K562 (cell line): ENCODE results near the gene ACBD4. TPM values are rescaled to one million over a fixed set of nuclear protein-coding genes. Genes with fewer than 3 reads are reported as not detected.
A peak's percentile ranks its signal among the peaks of the same experiment; 100 is the strongest.

ENCODE experiments used
- ATAC-seq: fragments of 200-7000 bp; cut with Tn5 transposase; 3 replicates; pipeline ENCODE4 v1.9.1; 2020; ENCODE audit warnings: moderate library complexity
- BruUV-seq: library from RNA; stranded (reverse); fragments of 400-500 nt; replicated peaks from 2 replicates; lab custom pipeline; 2021; lab: Mats Ljungman, UMichigan
- CTCF ChIA-PET: fragments of 300-600 bp; formaldehyde crosslinking; extraction: SDS; loops from one replicate; lab custom pipeline; 2021; ENCODE audit warnings: low intra/inter-chr PET ratio; lab: Yijun Ruan, JAX
- POLR2A ChIA-PET: fragments of 300-600, 350-650 bp; sonication (Branson Sonifier 250); formaldehyde crosslinking; extraction: SDS; loops from one replicate; lab custom pipeline; 2021; ENCODE audit warnings: antibody characterized with exemption, inconsistent platforms; lab: Yijun Ruan, JAX
- DNase-seq, 4 experiments: peaks; one replicate each; pipeline versions ENCODE4 v3.0.0 to v3.0.0-alpha.2; 2011 to 2018; ENCODE audit warnings: low spot score in 3 of 4, mixed read lengths in 3 of 4; ENCODE audit errors: extremely low read depth in 1 of 4
- FAIRE-seq: peaks from 2 replicates; lab custom pipeline; 2011; peaks lifted over from hg19 to GRCh38; lab: Jason Lieb, UNC
- H2AFZ ChIP-seq: 2 replicates; pipeline ENCODE4 v1.6.0; 2011; ENCODE audit warnings: low read depth, low read length, control low read depth, inconsistent platforms
- H3K27ac ChIP-seq: fragments of 200-600 bp; 3 replicates; pipeline ENCODE4 v1.8.0; 2011; ENCODE audit warnings: low read depth, mild to moderate bottlenecking, control low read depth, inconsistent platforms, low read length, moderate library complexity, mixed read lengths; ENCODE audit errors: extremely low read depth
- H3K27me3 ChIP-seq, 2 experiments: fragments of 300-600 bp in 1 of 2; 2 replicates in 1 of 2; 3 replicates in 1 of 2; pipeline versions ENCODE4 v1.6.0 to v1.8.0; 2011; ENCODE audit warnings: inconsistent platforms in 2 of 2, low read length in 2 of 2, mild to moderate bottlenecking in 1 of 2, mixed read lengths in 1 of 2, moderate library complexity in 1 of 2; ENCODE audit not compliant: control insufficient read depth in 2 of 2, insufficient read depth in 2 of 2
- H3K36me3 ChIP-seq: fragments of 300-600 bp; 3 replicates; pipeline ENCODE4 v1.8.0; 2011; ENCODE audit warnings: mild to moderate bottlenecking, low read length, inconsistent platforms; ENCODE audit not compliant: control insufficient read depth, insufficient read depth
- H3K4me1 ChIP-seq, 2 experiments: fragments of 200-600 bp in 1 of 2; replicated peaks in 1 of 2; 2 replicates in 1 of 2; 3 replicates in 1 of 2; pipeline versions ENCODE4 v1.5.1 to v1.8.0; 2011; ENCODE audit warnings: inconsistent platforms in 2 of 2, low read length in 2 of 2, mild to moderate bottlenecking in 1 of 2, mixed read lengths in 1 of 2, moderate library complexity in 1 of 2; ENCODE audit not compliant: control insufficient read depth in 2 of 2, insufficient read depth in 2 of 2
- H3K4me2 ChIP-seq: 2 replicates; pipeline ENCODE4 v1.6.1; 2011; ENCODE audit warnings: low read length, control low read depth, inconsistent platforms, mixed read lengths; ENCODE audit not compliant: insufficient read depth
- H3K4me3 ChIP-seq: fragments of 200-600 bp; sonication (generic), shearing (Covaris generic); 2 replicates; pipeline ENCODE4 v1.5.1; 2016; ENCODE audit warnings: control low read depth, inconsistent platforms
- H3K79me2 ChIP-seq: fragments of 200-600 bp; 3 replicates; pipeline ENCODE4 v1.8.0; 2011; ENCODE audit warnings: low read length, inconsistent platforms; ENCODE audit not compliant: control insufficient read depth, insufficient read depth
- H3K9ac ChIP-seq, 2 experiments: 2 replicates each; pipeline versions ENCODE4 v1.6.0 to v1.6.1; 2011; ENCODE audit warnings: low read depth in 2 of 2, low read length in 2 of 2, control low read depth in 1 of 2, inconsistent platforms in 1 of 2, mild to moderate bottlenecking in 1 of 2, mixed read lengths in 1 of 2; ENCODE audit not compliant: insufficient read depth in 1 of 2
- H3K9me1 ChIP-seq: one replicate; pipeline ENCODE4 v1.6.0; 2011; ENCODE audit warnings: inconsistent platforms, mild to moderate bottlenecking, low read length, moderate library complexity; ENCODE audit not compliant: control insufficient read depth, insufficient read depth
- H3K9me3 ChIP-seq: replicated peaks from 2 replicates; pipeline ENCODE4 v1.5.1; 2011; ENCODE audit warnings: low read depth, low read length, inconsistent platforms; ENCODE audit not compliant: control insufficient read depth, insufficient read depth
- H4K20me1 ChIP-seq: replicated peaks from 2 replicates; pipeline ENCODE4 v1.6.1; 2011; ENCODE audit warnings: low read length, inconsistent platforms, mixed read lengths; ENCODE audit not compliant: control insufficient read depth, insufficient read depth
- BRCA1 ChIP-seq, 2 experiments: fragments of 450-650 bp in 1 of 2; sonication (generic) in 1 of 2; formaldehyde crosslinking in 1 of 2; IDR thresholded peaks; 2 replicates each; pipeline versions ENCODE4 v1.5.0 to v1.6.1; 2017 to 2020; ENCODE audit warnings: mild to moderate bottlenecking in 1 of 2, missing genetic modification reagents in 1 of 2
- COPS2 ChIP-seq: fragments of 450-650 bp; conservative IDR thresholded peaks from 2 replicates; pipeline ENCODE4 v1.6.1; 2016; ENCODE audit warnings: mild to moderate bottlenecking, moderate library complexity
- FOXK2 ChIP-seq, 2 experiments: fragments of 450-650 bp; IDR thresholded peaks in 1 of 2; conservative IDR thresholded peaks in 1 of 2; 2 replicates each; pipeline ENCODE4 v1.6.1; 2016; ENCODE audit warnings: low read depth in 2 of 2, mild to moderate bottlenecking in 1 of 2
- HNRNPLL ChIP-seq: fragments of 200-400 bp; formaldehyde crosslinking; IDR thresholded peaks from 2 replicates; pipeline ENCODE4 v1.6.1; 2017; ENCODE audit warnings: low read length, low read depth, mild to moderate bottlenecking; ENCODE audit not compliant: poor library complexity, severe bottlenecking
- IRF2 ChIP-seq: sonication (generic); formaldehyde crosslinking; IDR thresholded peaks from 2 replicates; pipeline ENCODE4 v1.8.1; 2022; ENCODE audit warnings: mild to moderate bottlenecking, missing genetic modification reagents
- MEF2D ChIP-seq: conservative IDR thresholded peaks from 2 replicates; pipeline ENCODE4 v1.6.1; 2016; ENCODE audit warnings: low read depth, missing genetic modification characterization, missing compliant biosample characterization
- PCBP1 ChIP-seq: fragments of 200-400 bp; formaldehyde crosslinking; IDR thresholded peaks from 2 replicates; pipeline ENCODE4 v1.6.1; 2018; ENCODE audit warnings: mild to moderate bottlenecking, low read depth, low read length; ENCODE audit not compliant: poor library complexity, severe bottlenecking
- RCOR1 ChIP-seq, 2 experiments: IDR thresholded peaks; 2 replicates each; pipeline ENCODE4 v1.6.1; 2012; ENCODE audit warnings: low read depth in 2 of 2, low read length in 2 of 2, borderline replicate concordance in 1 of 2, improper control_type of control experiment in 1 of 2
- SAP30 ChIP-seq: fragments of 200-600 bp; sonication (generic); IDR thresholded peaks from 2 replicates; pipeline ENCODE4 v1.6.1; 2012; ENCODE audit warnings: borderline replicate concordance, low read depth, mild to moderate bottlenecking, moderate library complexity, low read length, control low read depth, inconsistent platforms; ENCODE audit not compliant: insufficient read depth, poor library complexity, severe bottlenecking
- ZKSCAN1 ChIP-seq: fragments of 150-350 bp; IDR thresholded peaks from 2 replicates; pipeline ENCODE4 v1.6.1; 2016; ENCODE audit warnings: low read depth, low read length
- ZNF695 ChIP-seq: fragments of 450-650 bp; formaldehyde crosslinking; IDR thresholded peaks from 2 replicates; pipeline ENCODE4 v1.4.0; 2020; ENCODE audit warnings: mild to moderate bottlenecking, moderate library complexity
- ZNF766 ChIP-seq: fragments of 200-800 bp; sonication (Bioruptor generic); conservative IDR thresholded peaks from 2 replicates; pipeline ENCODE4 v1.6.1; 2016; ENCODE audit warnings: missing genetic modification characterization, missing compliant biosample characterization
- WGBS: fragments of 100-300 bp; shearing (Covaris generic); methylation state at CpG from one replicate; pipeline ENCODE4 v1.1.6; 2016; ENCODE audit warnings: low coverage, mixed read lengths; ENCODE audit not compliant: insufficient coverage; ENCODE audit errors: missing lambda C conversion rate; 5-methylcytosine and 5-hydroxymethylcytosine counted together
- in situ Hi-C: fragments of 300-500 bp; cut with MboI; formaldehyde crosslinking; loops from 4 replicates; pipeline ENCODE4 v1.15.0; 2018; ENCODE audit warnings: inconsistent platforms, mixed read lengths
- intact Hi-C: fragments of 100-400 bp; cut with micrococcal nuclease; formaldehyde crosslinking; loops from 2 replicates; pipeline ENCODE4 v1.14.2; 2022
- polyA plus RNA-seq, 8 experiments: library from polyadenylated mRNA; depleted of rRNA in 4 of 8; stranded (reverse) in 5 of 8; unstranded in 3 of 8; fragments of >200 nt; fragmentation: Nextera tagmentation in 2 of 8; fragmentation: Illumina TruSeq in 1 of 8; extraction: Ambion mirVana in 2 of 8; extraction: Trizol in 1 of 8; gene quantifications; 2 replicates each; pipeline versions ENCODE4 v1.2.1 to v1.2.3, GENCODE V29; 2011 to 2014; ENCODE audit warnings: inconsistent platforms in 1 of 8, missing spikeins in 1 of 8
- total RNA-seq, 7 experiments: library from RNA; depleted of rRNA in 6 of 7; stranded (reverse); fragments of >200 nt in 6 of 7; fragmentation: Illumina TruSeq in 2 of 7; extraction: Trizol in 2 of 7; gene quantifications; 2 replicates each; pipeline versions ENCODE4 v1.2.1 to v1.2.3, GENCODE V29; 2011 to 2021; ENCODE audit warnings: low replicate concordance in 1 of 7
- TF ChIP-seq, protein P1 (sequence below): IDR thresholded peaks from 3 replicates; pipeline ENCODE4 v1.6.1; 2011; ENCODE audit warnings: borderline replicate concordance, mild to moderate bottlenecking, moderate library complexity; ENCODE audit not compliant: insufficient read length; ENCODE audit errors: extremely low read depth

The ACBD4 gene
- total and polyA plus RNA-seq, 9 of the 15 experiments (the other 6 are each of a cell fraction or from before 2014, with no cell fraction given): 0.14 to 6.9 (median 4.6) TPM

DNA sequence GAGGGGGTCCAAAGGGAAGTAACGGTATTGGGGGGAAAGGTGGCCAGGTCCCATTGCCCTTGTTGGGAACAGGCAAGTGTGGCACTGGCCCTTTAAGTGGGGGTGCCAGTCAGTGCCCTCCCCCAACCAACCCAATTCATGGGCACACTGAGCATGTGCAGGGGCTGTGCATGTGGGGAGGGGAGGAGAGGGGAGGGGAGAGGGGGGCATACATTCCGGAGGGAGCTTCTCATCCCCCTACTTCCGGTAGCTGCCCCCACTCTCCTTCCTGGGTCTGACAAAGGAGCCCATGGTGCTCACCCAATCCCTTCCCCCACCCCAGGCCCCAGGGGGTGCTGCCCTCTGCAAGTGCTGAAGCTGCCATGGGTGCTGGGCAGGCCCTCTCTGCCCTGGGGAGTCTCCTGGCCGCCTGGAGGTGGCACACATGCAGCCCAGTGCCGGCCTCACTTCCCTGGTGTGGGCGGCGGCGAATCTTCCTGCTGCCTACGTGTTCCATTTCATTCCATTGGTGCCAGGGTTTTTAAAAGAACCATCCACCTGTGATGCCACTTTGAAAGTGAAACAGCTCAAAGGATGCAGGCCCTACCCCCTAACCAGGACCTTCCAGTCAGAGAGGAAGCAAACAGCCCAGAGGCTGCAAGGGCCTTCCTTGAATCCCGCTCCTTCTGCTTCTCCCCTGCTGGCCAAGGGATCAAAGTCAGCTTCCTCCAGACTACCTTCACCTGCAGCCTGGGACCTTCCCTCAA lies 37.2 kb downstream of the ACBD4 start (continued):
- TF ChIP-seq, protein P1, sequence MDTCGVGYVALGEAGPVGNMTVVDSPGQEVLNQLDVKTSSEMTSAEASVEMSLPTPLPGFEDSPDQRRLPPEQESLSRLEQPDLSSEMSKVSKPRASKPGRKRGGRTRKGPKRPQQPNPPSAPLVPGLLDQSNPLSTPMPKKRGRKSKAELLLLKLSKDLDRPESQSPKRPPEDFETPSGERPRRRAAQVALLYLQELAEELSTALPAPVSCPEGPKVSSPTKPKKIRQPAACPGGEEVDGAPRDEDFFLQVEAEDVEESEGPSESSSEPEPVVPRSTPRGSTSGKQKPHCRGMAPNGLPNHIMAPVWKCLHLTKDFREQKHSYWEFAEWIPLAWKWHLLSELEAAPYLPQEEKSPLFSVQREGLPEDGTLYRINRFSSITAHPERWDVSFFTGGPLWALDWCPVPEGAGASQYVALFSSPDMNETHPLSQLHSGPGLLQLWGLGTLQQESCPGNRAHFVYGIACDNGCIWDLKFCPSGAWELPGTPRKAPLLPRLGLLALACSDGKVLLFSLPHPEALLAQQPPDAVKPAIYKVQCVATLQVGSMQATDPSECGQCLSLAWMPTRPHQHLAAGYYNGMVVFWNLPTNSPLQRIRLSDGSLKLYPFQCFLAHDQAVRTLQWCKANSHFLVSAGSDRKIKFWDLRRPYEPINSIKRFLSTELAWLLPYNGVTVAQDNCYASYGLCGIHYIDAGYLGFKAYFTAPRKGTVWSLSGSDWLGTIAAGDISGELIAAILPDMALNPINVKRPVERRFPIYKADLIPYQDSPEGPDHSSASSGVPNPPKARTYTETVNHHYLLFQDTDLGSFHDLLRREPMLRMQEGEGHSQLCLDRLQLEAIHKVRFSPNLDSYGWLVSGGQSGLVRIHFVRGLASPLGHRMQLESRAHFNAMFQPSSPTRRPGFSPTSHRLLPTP: no peak

DNA sequence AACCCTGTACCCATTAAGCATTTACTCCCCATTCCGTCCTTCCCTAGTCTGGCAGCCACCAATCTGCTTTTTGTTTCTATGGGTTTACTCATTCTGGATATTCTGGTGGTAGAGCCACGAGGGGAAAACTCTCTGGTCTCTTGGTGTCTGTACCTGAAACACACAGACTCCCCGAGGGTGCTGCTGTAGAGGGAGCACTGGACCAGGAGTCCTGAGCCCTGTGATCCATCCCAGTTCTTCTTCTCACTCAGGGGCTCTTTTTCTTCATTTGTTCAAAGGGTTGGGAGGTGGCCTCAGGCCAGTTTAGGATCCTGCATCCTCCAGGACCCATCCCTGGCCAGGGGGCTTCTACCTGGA lies 40.2 kb downstream of the ACBD4 start:
- H3K4me2 ChIP-seq: no peak overlapping the region
- no peak overlapping the region for H3K4me3 ChIP-seq
- H3K4me1 ChIP-seq: peaks cover 2 to 26% of the 10 kb centered on the region in 2 experiments; a peak in 3 of 5 replicates
- DNase-seq (peak in 1 of 4 experiments; percentile 4), ATAC-seq (no peak), FAIRE-seq (no peak)
- H3K27me3 ChIP-seq: no peaks in the 10 kb centered on the region
- no peaks in the 10 kb centered on the region for H3K79me2 ChIP-seq
- H3K27ac ChIP-seq: no peak overlapping the region
- no peaks in the 10 kb centered on the region for H3K9me1 ChIP-seq
- no peak overlapping the region for H2AFZ ChIP-seq
- no peak overlapping the region for H3K9ac ChIP-seq
- in situ Hi-C loops: no loop called here
- no peaks in the 10 kb centered on the region for H3K36me3 ChIP-seq
- no TSS peak for BruUV-seq
- H3K9me3 ChIP-seq: no peaks in the 10 kb centered on the region
- ChIA-PET POLR2A (interaction anchor here (0.7 to 1.7 kb wide), 5 partner anchors 11 to 92 kb away, joined by 3 to 9 read pairs (median 5); partner anchors contain the start of gene HEXIM1), CTCF (interaction anchor here (0.6 kb wide), 1 partner anchor 95 kb away, joined by 4 read pairs; no protein-coding TSS in a partner anchor)
- H4K20me1 ChIP-seq: no peaks in the 10 kb centered on the region
- 17% methylated on average over 3 of the region's 3 CpGs for WGBS
- intact Hi-C loops: no loop called here
- TF ChIP-seq SAP30 (no peak), RCOR1 (IDR thresholded peaks at IDR 0.05; ENCODE audit: borderline replicate concordance in 1 of 2, low read depth in 2 of 2, low read length in 2 of 2) (no peak), BRCA1 (IDR thresholded peaks at IDR 0.05) (no peak), BRCA1 (CRISPR knock-in tag; IDR thresholded peaks at IDR 0.05) (no peak), FOXK2 (conservative IDR thresholded peaks at IDR 0.05 in 1 of 2, IDR thresholded peaks at IDR 0.05 in 1 of 2; ENCODE audit: low read depth in 2 of 2) (no peak), ZKSCAN1 (no peak), ZNF695 (CRISPR knock-in tag) (no peak), COPS2 (no peak), HNRNPLL (no peak), ZNF766 (no peak), PCBP1 (no peak), MEF2D (tag) (no peak), IRF2 (no peak)
